Endothelial cell of umbilical vein (primary cell): ENCODE measurements around the gene SLC17A9.

Experiments used
- CTCF ChIP-seq, 2 donors: IDR thresholded peaks; 1 replicate in 1 of 2; 2 replicates in 1 of 2; pipeline ENCODE4 v1.5.1; 2011; ENCODE audit warnings: low read length in 2 of 2, mild to moderate bottlenecking in 2 of 2, moderate library complexity in 2 of 2, control low read depth in 1 of 2, inconsistent platforms in 1 of 2, low read depth in 1 of 2; ENCODE audit not compliant: insufficient read depth in 1 of 2; ENCODE audit errors: extremely low read depth in 1 of 2
- EZH2 ChIP-seq: IDR thresholded peaks from 2 replicates; pipeline ENCODE4 v1.6.1; 2012; ENCODE audit warnings: borderline replicate concordance, low read depth, mild to moderate bottlenecking, moderate library complexity, low read length, inconsistent platforms; ENCODE audit not compliant: severe bottlenecking
- FOS ChIP-seq: IDR thresholded peaks from 2 replicates; pipeline ENCODE4 v1.6.1; 2011; ENCODE audit warnings: mild to moderate bottlenecking, low read length, moderate library complexity, borderline replicate concordance; ENCODE audit not compliant: insufficient read depth
- GATA2 ChIP-seq: IDR thresholded peaks from 2 replicates; pipeline ENCODE4 v1.7.0; 2011; ENCODE audit warnings: low read depth, mild to moderate bottlenecking, moderate library complexity, mixed read lengths, low read length; ENCODE audit not compliant: insufficient read length, insufficient read depth
- JUN ChIP-seq: IDR thresholded peaks from 2 replicates; pipeline ENCODE4 v1.6.1; 2011; ENCODE audit warnings: borderline replicate concordance, low read depth; ENCODE audit not compliant: insufficient read length, insufficient read depth
- MAX ChIP-seq: IDR thresholded peaks from 2 replicates; pipeline ENCODE4 v1.6.1; 2011; ENCODE audit not compliant: insufficient read depth, insufficient read length
- MYC ChIP-seq: IDR thresholded peaks from one replicate; pipeline ENCODE4 v1.6.1; 2011; ENCODE audit warnings: mild to moderate bottlenecking, low read depth, low read length
- POLR2A ChIP-seq: IDR thresholded peaks from 2 replicates; pipeline ENCODE4 v1.6.1; 2012; ENCODE audit warnings: low read depth, mild to moderate bottlenecking, control low read depth, low read length
- POLR2AphosphoS5 ChIP-seq: IDR thresholded peaks from 2 replicates; pipeline ENCODE4 v1.6.1; 2012; ENCODE audit warnings: low read depth, mild to moderate bottlenecking, control low read depth, low read length, moderate library complexity; ENCODE audit not compliant: insufficient read depth

DNA sequence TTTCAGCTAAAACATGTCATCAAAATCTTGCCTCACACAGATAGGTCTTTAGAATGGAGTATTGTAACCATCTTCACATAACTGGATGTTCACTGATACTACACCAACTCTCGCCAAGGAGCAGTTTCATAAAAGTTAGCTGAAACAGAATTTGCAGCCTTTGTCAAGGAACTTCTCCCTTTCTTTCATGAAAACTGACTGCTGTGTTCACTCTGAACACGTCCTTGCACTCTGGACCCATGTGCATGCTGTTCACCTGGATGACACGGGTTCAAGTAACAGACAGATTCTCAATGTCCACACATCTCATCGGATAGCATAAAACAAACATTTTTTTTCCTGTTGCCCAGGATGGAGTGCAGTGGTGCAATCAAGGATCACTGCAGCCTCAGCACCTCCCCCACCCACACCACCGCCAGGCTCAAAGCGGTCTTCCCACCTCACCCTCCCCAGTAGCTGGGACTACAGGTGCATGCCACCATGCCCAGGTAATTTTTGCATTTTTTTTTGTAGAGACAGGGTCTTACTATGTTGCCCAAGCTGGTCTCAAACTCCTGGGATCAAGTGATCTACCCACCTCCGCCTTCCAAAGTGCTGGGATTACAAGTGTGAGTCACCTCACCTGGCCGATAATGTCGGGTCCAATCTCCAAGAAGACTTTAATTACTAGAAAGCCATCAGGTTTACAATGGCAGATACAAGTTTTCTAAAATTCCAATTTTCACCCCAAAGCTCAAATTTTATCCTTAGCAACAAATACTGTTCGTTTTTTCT lies 35.6 kb upstream of the SLC17A9 start:
- TF ChIP-seq POLR2AphosphoS5 (no peak), POLR2A (no peak), GATA2 (no peak), CTCF (IDR thresholded peaks at IDR 0.05; ENCODE audit: extremely low read depth in 1 of 2, insufficient read depth in 1 of 2, low read depth in 1 of 2, low read length in 2 of 2) (no peak), MAX (no peak), EZH2 (no peak), FOS (no peak), MYC (no peak), JUN (no peak)
